ENCODE data around the gene MLLT11. TPM values are rescaled to one million over a fixed set of nuclear protein-coding genes. Genes with fewer than 3 reads are reported as not detected.

The MLLT11 gene
- total RNA-seq, 1 experiment from 2014 or later = 1.5 TPM

- intact Hi-C loops (cut with micrococcal nuclease; ENCODE audit: unreplicated experiment) = loop anchor here (5.0 kb wide), 1 partner anchor 154 kb away; the partner anchor contains the start of gene PSMD4
- H3K9me3 Mint-ChIP-seq (ENCODE audit: low read depth, unreplicated experiment) = no peaks in the 10 kb centered on the region
- no TSS peak for BruUV-seq (replicated peaks)
- no peaks in the 10 kb centered on the region for H3K36me3 Mint-ChIP-seq (ENCODE audit: insufficient read depth, unreplicated experiment)
- H3K27me3 Mint-ChIP-seq (ENCODE audit: unreplicated experiment) = no peaks in the 10 kb centered on the region
- H3K4me1 Mint-ChIP-seq (ENCODE audit: low read depth, unreplicated experiment) = no peaks in the 10 kb centered on the region
- no peak overlapping the region for H3K4me3 Mint-ChIP-seq (ENCODE audit: low read depth, unreplicated experiment)
- no peak overlapping the region for H3K27ac Mint-ChIP-seq (ENCODE audit: unreplicated experiment)
- no peak for DNase-seq
- CTCF ChIA-PET = interaction anchor here (0.6 to 1.3 kb wide), 3 partner anchors 27 to 240 kb away, joined by 3 to 5 read pairs (median 5); partner anchors contain the start of gene GABPB2
- no peak for TF ChIP-seq CTCF (IDR thresholded peaks at IDR 0.05; ENCODE audit: unreplicated experiment)
Observed at GRCh38 chr1:151098126-151098525, 37.9 kb downstream of the MLLT11 start.

GRCh38 chr1:151104630-151105029, 44.4 kb downstream of the MLLT11 start:
- Mint-ChIP-seq H3K9me3 (ENCODE audit: low read depth, unreplicated experiment) (no peaks in the 10 kb centered on the region), H3K27me3 (ENCODE audit: unreplicated experiment) (no peaks in the 10 kb centered on the region), H3K4me3 (ENCODE audit: low read depth, unreplicated experiment) (no peak overlapping the region), H3K27ac (ENCODE audit: unreplicated experiment) (no peak overlapping the region), H3K4me1 (ENCODE audit: low read depth, unreplicated experiment) (no peaks in the 10 kb centered on the region), H3K36me3 (ENCODE audit: insufficient read depth, unreplicated experiment) (peaks cover 7% of the 10 kb centered on the region)
- intact Hi-C loops (cut with micrococcal nuclease; ENCODE audit: unreplicated experiment) = no loop called here
- no peak for TF ChIP-seq CTCF (IDR thresholded peaks at IDR 0.05; ENCODE audit: unreplicated experiment)
- DNase-seq = no peak
- CTCF ChIA-PET = interaction anchor here (0.6 kb wide), 1 partner anchor 257 kb away, joined by 3 read pairs; no protein-coding TSS in a partner anchor
- no TSS peak for BruUV-seq (replicated peaks)

DNA sequence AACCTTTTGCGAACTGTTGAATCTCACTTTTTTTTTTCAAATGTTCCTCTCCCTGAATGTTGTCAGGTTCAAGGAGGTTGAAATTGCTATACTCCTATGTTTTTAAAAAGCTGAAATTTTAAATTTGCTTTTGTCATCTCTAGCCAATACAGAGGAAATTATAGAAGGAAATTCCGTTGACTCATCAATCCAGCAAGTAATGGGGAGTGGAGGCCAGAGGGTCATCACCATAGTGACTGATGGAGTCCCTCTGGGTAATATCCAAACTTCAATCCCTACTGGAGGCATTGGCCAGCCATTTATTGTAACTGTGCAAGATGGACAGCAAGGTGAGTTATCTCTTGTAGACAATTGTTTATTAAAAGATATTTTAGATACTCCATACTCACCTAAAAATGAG, 46.7 kb downstream of the MLLT11 start:
- no TSS peak for BruUV-seq (replicated peaks)
- no peak overlapping the region for H3K27ac Mint-ChIP-seq (ENCODE audit: unreplicated experiment)
- no peak for TF ChIP-seq CTCF (IDR thresholded peaks at IDR 0.05; ENCODE audit: unreplicated experiment)
- no peaks in the 10 kb centered on the region for H3K9me3 Mint-ChIP-seq (ENCODE audit: low read depth, unreplicated experiment)
- CTCF ChIA-PET = interaction anchor here (0.6 kb wide), 1 partner anchor 24 kb away, joined by 3 read pairs; no protein-coding TSS in a partner anchor
- no peak overlapping the region for H3K4me3 Mint-ChIP-seq (ENCODE audit: low read depth, unreplicated experiment)
- no peaks in the 10 kb centered on the region for H3K4me1 Mint-ChIP-seq (ENCODE audit: low read depth, unreplicated experiment)
- H3K27me3 Mint-ChIP-seq (ENCODE audit: unreplicated experiment) = no peaks in the 10 kb centered on the region
- intact Hi-C loops (cut with micrococcal nuclease; ENCODE audit: unreplicated experiment) = no loop called here
- no peak for DNase-seq
- peaks cover 7% of the 10 kb centered on the region for H3K36me3 Mint-ChIP-seq (ENCODE audit: insufficient read depth, unreplicated experiment)

DNA sequence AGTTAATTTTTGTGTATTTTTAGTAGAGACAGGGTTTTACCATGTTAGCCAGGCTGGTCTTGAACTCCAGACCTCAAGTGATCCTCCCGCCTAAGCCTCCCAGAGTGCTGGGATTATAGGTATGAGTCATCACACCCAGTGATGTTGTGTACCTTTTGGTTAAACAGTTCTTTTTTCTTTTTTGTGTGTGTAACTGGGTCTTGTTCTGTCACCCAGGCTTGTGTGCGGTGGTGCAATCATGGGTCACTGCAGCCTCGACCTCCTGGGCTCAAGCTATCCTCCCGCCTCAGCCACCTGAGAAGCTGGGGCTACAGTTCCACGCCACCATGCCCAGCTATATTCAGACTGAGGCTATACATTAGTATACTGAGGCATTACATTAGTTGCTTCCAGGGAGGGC, 48.1 kb downstream of the MLLT11 start:
- DNase-seq = no peak
- H3K9me3 Mint-ChIP-seq (ENCODE audit: low read depth, unreplicated experiment) = no peaks in the 10 kb centered on the region
- intact Hi-C loops (cut with micrococcal nuclease; ENCODE audit: unreplicated experiment) = no loop called here
- no TSS peak for BruUV-seq (replicated peaks)
- no peaks in the 10 kb centered on the region for H3K27me3 Mint-ChIP-seq (ENCODE audit: unreplicated experiment)
- H3K27ac Mint-ChIP-seq (ENCODE audit: unreplicated experiment) = no peak overlapping the region
- CTCF ChIA-PET = no interaction called here
- no peak overlapping the region for H3K4me3 Mint-ChIP-seq (ENCODE audit: low read depth, unreplicated experiment)
- H3K4me1 Mint-ChIP-seq (ENCODE audit: low read depth, unreplicated experiment) = no peaks in the 10 kb centered on the region
- TF ChIP-seq CTCF (IDR thresholded peaks at IDR 0.05; ENCODE audit: unreplicated experiment) = no peak
- H3K36me3 Mint-ChIP-seq (ENCODE audit: insufficient read depth, unreplicated experiment) = peaks cover 7% of the 10 kb centered on the region
